ENCODE measurements around the gene IFT22. TPM values are rescaled to one million over a fixed set of nuclear protein-coding genes. Genes with fewer than 3 reads are reported as not detected.

IFT22 gene
- total RNA-seq: 19.1 and 24.6 TPM in 2 replicates

DNA sequence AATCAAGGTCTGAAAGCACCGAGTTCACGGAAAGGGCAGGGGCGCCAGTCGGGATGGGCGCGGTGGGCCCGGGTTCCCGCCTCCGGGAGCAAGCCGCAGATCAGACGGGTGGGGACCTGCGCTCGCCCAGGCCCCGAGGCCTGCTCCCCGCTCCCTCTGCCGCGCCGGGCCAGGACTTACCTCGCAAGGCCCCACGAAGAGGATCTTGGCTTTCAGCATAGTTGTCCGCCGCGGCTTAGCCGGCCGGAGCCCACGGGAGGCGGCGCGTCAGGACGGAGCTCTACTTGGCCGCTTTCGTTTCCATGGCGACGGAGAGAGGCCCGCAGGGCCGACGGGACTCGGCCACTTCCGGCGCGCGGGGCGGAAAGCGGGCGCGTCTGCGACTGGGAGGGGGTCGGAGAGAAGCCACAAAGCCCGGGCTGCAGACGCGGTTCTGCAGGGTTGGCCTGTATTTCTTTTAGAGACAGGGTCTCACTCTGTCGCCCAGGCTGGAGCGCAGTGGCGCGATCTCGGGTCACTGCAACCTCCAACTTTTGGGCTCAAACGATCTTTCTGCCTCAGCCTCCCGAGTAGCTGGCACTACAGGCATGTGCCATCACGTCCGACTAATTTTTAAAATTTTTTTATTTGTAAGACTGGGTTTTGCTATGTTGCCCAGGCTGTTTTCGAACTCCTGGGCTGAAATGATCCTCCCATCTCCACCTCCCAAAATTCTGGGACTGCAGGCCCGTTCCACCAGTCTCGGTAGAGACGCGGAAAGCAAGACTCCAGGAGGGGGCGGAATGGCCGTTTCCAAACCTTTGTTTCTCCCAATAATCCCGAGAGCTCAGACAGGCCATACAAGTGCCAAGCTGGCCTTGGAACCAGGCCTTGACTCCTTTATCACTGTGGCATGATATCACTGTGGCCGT, at the start of gene IFT22:
IFT22 (minus strand) TSS at position 322 of the 911 bp plus-strand sequence; CDS start at position 219, 103 bp downstream.

DNA sequence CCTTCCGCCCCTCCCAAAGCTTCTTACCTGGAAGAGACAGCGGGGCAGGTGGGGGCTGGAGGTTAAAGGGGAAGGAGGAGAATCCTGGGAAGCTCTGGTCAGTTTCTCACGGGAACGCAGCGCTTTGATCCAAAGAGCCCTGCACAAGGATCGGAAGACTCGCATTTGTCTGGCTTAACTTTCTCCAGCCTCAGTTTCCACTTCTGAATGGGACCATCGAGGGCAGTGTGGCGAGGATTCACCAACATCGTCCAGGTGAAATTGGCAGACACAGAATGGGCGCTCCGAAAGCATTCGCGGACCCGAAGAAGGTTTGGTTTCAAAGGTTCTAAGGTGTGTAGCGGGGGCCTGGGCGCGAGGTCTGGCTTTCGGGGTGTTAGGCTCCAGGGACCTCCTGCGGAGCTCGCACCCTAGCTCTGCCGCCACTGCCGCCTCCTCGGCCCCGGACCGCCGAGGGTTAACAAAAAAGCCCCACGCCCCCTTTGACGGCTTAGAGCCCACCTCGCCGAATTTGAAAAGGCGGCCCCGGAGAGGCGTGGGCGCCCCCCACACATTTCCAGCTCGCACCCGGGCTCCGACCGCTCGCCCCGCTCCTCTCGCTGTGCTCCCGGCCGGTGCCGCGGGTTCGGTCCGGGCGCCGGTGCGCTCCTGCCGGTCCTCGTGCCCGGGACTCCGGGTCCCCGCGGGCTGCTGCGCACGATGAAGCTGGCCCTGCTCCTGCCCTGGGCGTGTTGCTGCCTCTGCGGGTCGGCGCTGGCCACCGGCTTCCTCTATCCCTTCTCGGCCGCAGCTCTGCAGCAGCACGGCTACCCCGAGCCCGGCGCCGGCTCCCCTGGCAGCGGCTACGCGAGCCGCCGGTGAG, 41.0 kb upstream of the IFT22 start, which contains the start of gene COL26A1:
COL26A1 (plus strand) TSS at position 542 of the 862 bp plus-strand sequence; CDS start at position 700, 158 bp downstream.

Other genes starting within 250 kb of the IFT22 start
- 9.2 and 20.6 TPM in 2 replicates for gene TRIM56, start 236.3 kb downstream of the IFT22 start, total RNA-seq
- gene SERPINE1, start 194.7 kb downstream of the IFT22 start, total RNA-seq: 85.0 and 3,652 TPM in 2 replicates
- 115 and 137 TPM in 2 replicates for gene AP1S1, start 167.3 kb downstream of the IFT22 start, total RNA-seq
- gene VGF, start 156.2 kb downstream of the IFT22 start, total RNA-seq: 0.40 and 0.91 TPM in 2 replicates
- not detected in 2 replicates for gene NAT16, start 141.5 kb downstream of the IFT22 start, total RNA-seq
- gene MOGAT3, start 120.8 kb downstream of the IFT22 start, total RNA-seq: not detected in 2 replicates
- 61.8 and 126 TPM in 2 replicates for gene PLOD3, start 104.2 kb downstream of the IFT22 start, total RNA-seq
- gene ZNHIT1, start 103.6 kb downstream of the IFT22 start, total RNA-seq: 135 and 154 TPM in 2 replicates
- 1.3 and 10.6 TPM in 2 replicates for gene CLDN15, start 84.0 kb downstream of the IFT22 start, total RNA-seq
- 196 and 258 TPM in 2 replicates for gene FIS1, start 76.7 kb downstream of the IFT22 start, total RNA-seq
- 1.4 TPM in 1 of 2 replicates, not detected in the other for gene COL26A1, start 41.1 kb upstream of the IFT22 start, total RNA-seq